Neural cell (in vitro differentiated cells): Measurements from ENCODE around the gene AADAT. TPM values are rescaled to one million over a fixed set of nuclear protein-coding genes. Genes with fewer than 3 reads are reported as not detected.
A peak's percentile ranks its signal among the peaks of the same experiment; 100 is the strongest.

ENCODE experiments used
- H2AFZ ChIP-seq: fragments of 200-600, 300-800 bp; sonication (generic), shearing (Covaris generic); 2 replicates; pipeline ENCODE4 v1.6.0; 2014; ENCODE audit warnings: low read depth, mild to moderate bottlenecking, antibody characterized with exemption, low read length, moderate library complexity
- H3F3A ChIP-seq: fragments of 200-600 bp; shearing (Covaris generic); 2 replicates; pipeline ENCODE4 v1.6.1; 2016; ENCODE audit warnings: mild to moderate bottlenecking, moderate library complexity, mixed read lengths, antibody characterized with exemption, low read length; ENCODE audit not compliant: insufficient read depth, poor library complexity, severe bottlenecking
- H3K27ac ChIP-seq: fragments of 200-600, 300-800 bp; sonication (generic), shearing (Covaris generic); 2 replicates; pipeline ENCODE4 v1.5.1; 2014; ENCODE audit warnings: mild to moderate bottlenecking, low read length, moderate library complexity
- H3K27me3 ChIP-seq: fragments of 300-800, 200-600 bp; sonication (generic), shearing (Covaris generic); 2 replicates; pipeline ENCODE4 v1.6.0; 2014; ENCODE audit warnings: mild to moderate bottlenecking, low read depth, low read length, moderate library complexity; ENCODE audit not compliant: insufficient read depth
- H3K36me3 ChIP-seq: fragments of 300-800, 200-600 bp; sonication (generic), shearing (Covaris generic); 2 replicates; pipeline ENCODE4 v1.5.1; 2014; ENCODE audit warnings: mild to moderate bottlenecking, antibody characterized with exemption, low read length, moderate library complexity; ENCODE audit not compliant: insufficient read depth
- H3K4me2 ChIP-seq: fragments of 300-800, 200-600 bp; sonication (generic), shearing (Covaris generic); 2 replicates; pipeline ENCODE4 v1.6.0; 2014; ENCODE audit warnings: mild to moderate bottlenecking, low read length
- H3K4me3 ChIP-seq: fragments of 300-800, 200-600 bp; sonication (generic), shearing (Covaris generic); 2 replicates; pipeline ENCODE4 v1.5.1; 2014; ENCODE audit warnings: mild to moderate bottlenecking, low read length, moderate library complexity
- H3K79me2 ChIP-seq: fragments of 200-600 bp; shearing (Covaris generic); replicated peaks from 2 replicates; pipeline ENCODE4 v1.6.0; 2014; ENCODE audit warnings: mild to moderate bottlenecking, low read length, moderate library complexity; ENCODE audit not compliant: insufficient read depth
- H3K9ac ChIP-seq: fragments of 300-800, 200-600 bp; sonication (generic), shearing (Covaris generic); 2 replicates; pipeline ENCODE4 v1.6.1; 2016; ENCODE audit warnings: mild to moderate bottlenecking, low read length, mixed read lengths
- H3K9me2 ChIP-seq: fragments of 200-600 bp; shearing (Covaris generic); 2 replicates; pipeline ENCODE4 v1.6.1; 2016; ENCODE audit warnings: mild to moderate bottlenecking, low read length, mixed read lengths; ENCODE audit not compliant: insufficient read depth
- H3K9me3 ChIP-seq: fragments of 200-600, 300-800 bp; sonication (generic), shearing (Covaris generic); 2 replicates; pipeline ENCODE4 v1.6.1; 2016; ENCODE audit warnings: mild to moderate bottlenecking, mixed run types, low read length, moderate library complexity, mixed read lengths
- H4K20me1 ChIP-seq: fragments of 200-600 bp; shearing (Covaris generic); 2 replicates; pipeline ENCODE4 v1.6.1; 2016; ENCODE audit warnings: mild to moderate bottlenecking, mixed run types; ENCODE audit not compliant: insufficient read depth
- CTCF ChIP-seq: fragments of 450-650 bp; IDR thresholded peaks from 2 replicates; pipeline ENCODE4 v1.5.1; 2014; ENCODE audit warnings: antibody characterized with exemption, mild to moderate bottlenecking, moderate library complexity; ENCODE audit not compliant: poor library complexity, severe bottlenecking
- EP300 ChIP-seq: fragments of 450-650 bp; conservative IDR thresholded peaks from 2 replicates; pipeline ENCODE4 v1.6.1; 2014; ENCODE audit warnings: antibody characterized with exemption, mild to moderate bottlenecking, moderate library complexity; ENCODE audit not compliant: poor library complexity, severe bottlenecking
- EZH2 ChIP-seq: fragments of 200-600, 300-800 bp; shearing (Covaris generic), sonication (generic); IDR thresholded peaks from 2 replicates; pipeline ENCODE4 v1.6.1; 2014; ENCODE audit warnings: antibody characterized with exemption, low read length, borderline replicate concordance, mild to moderate bottlenecking; ENCODE audit not compliant: insufficient read depth, poor library complexity, severe bottlenecking
- MXI1 ChIP-seq: fragments of 450-650 bp; conservative IDR thresholded peaks from 2 replicates; pipeline ENCODE4 v1.6.1; 2014; ENCODE audit warnings: antibody characterized with exemption, mild to moderate bottlenecking; ENCODE audit not compliant: poor library complexity, severe bottlenecking
- POLR2AphosphoS5 ChIP-seq: IDR thresholded peaks from 2 replicates; pipeline ENCODE4 v1.6.1; 2012
- RAD21 ChIP-seq: fragments of 450-650 bp; conservative IDR thresholded peaks from 2 replicates; pipeline ENCODE4 v1.6.1; 2014; ENCODE audit warnings: antibody characterized with exemption, mild to moderate bottlenecking, moderate library complexity
- REST ChIP-seq: IDR thresholded peaks from 2 replicates; pipeline ENCODE4 v1.6.1; 2012; ENCODE audit warnings: borderline replicate concordance
- SMC3 ChIP-seq: fragments of 450-650 bp; conservative IDR thresholded peaks from 2 replicates; pipeline ENCODE4 v1.6.1; 2014; ENCODE audit warnings: antibody characterized with exemption, mild to moderate bottlenecking, moderate library complexity; ENCODE audit not compliant: poor library complexity
- TAF1 ChIP-seq: IDR thresholded peaks from 2 replicates; pipeline ENCODE4 v1.6.1; 2012; ENCODE audit warnings: low read depth
- polyA plus RNA-seq: library from polyadenylated mRNA; depleted of rRNA; stranded (reverse); fragments of >200 nt; gene quantifications from 2 replicates; pipeline ENCODE4 v1.2.3, GENCODE V29; 2014

Gene AADAT
- polyA plus RNA-seq, 1 donor from 2014 or later, result 79.3 TPM

- Histone ChIP-seq H3F3A (no peaks in the 10 kb centered on the region), H3K9ac (no peak overlapping the region), H3K4me2 (no peak overlapping the region), H3K36me3 (no peaks in the 10 kb centered on the region), H3K4me3 (no peak overlapping the region), H3K9me2 (no peaks in the 10 kb centered on the region), H3K27me3 (no peaks in the 10 kb centered on the region), H2AFZ (no peak overlapping the region), H3K79me2 (no peaks in the 10 kb centered on the region), H3K9me3 (no peaks in the 10 kb centered on the region), H4K20me1 (no peaks in the 10 kb centered on the region), H3K27ac (no peak overlapping the region)
- TF ChIP-seq EZH2 (no peak), TAF1 (no peak), EP300 (no peak), CTCF (no peak), MXI1 (no peak), RAD21 (no peak)
Measured at GRCh38 chr4:170040031-170040680, 49.6 kb downstream of the AADAT start.

GRCh38 chr4:170038769-170039168 is 51.0 kb downstream of the AADAT start:
- Histone ChIP-seq H3K79me2 (no peaks in the 10 kb centered on the region), H3K27me3 (no peaks in the 10 kb centered on the region), H3K9me3 (no peaks in the 10 kb centered on the region), H3K4me3 (peak overlapping the region; percentile 3), H4K20me1 (no peaks in the 10 kb centered on the region), H3K9ac (no peak overlapping the region), H3K27ac (no peak overlapping the region), H3K4me2 (no peak overlapping the region), H3F3A (no peaks in the 10 kb centered on the region), H2AFZ (no peak overlapping the region), H3K9me2 (no peaks in the 10 kb centered on the region), H3K36me3 (no peaks in the 10 kb centered on the region)
- no peak for TF ChIP-seq TAF1
- TF ChIP-seq REST, result no peak

- no peak for TF ChIP-seq POLR2AphosphoS5
- no peak for TF ChIP-seq CTCF
- no peak for TF ChIP-seq REST
- no peak for TF ChIP-seq SMC3
- TF ChIP-seq RAD21, result no peak
- TF ChIP-seq TAF1, result no peak
- TF ChIP-seq EZH2, result no peak
- TF ChIP-seq EP300, result no peak
- no peak for TF ChIP-seq MXI1
- H3K9me2 ChIP-seq, result no peaks in the 10 kb centered on the region
- no peak overlapping the region for H3K4me3 ChIP-seq
- H2AFZ ChIP-seq, result no peak overlapping the region
- no peak overlapping the region for H3K9ac ChIP-seq
- H3K9me3 ChIP-seq, result no peaks in the 10 kb centered on the region
- no peaks in the 10 kb centered on the region for H3F3A ChIP-seq
- H3K27me3 ChIP-seq, result no peaks in the 10 kb centered on the region
- H3K27ac ChIP-seq, result no peak overlapping the region
- H3K4me2 ChIP-seq, result no peak overlapping the region
- H3K79me2 ChIP-seq, result no peaks in the 10 kb centered on the region
- H3K36me3 ChIP-seq, result no peaks in the 10 kb centered on the region
- no peaks in the 10 kb centered on the region for H4K20me1 ChIP-seq
Measured at GRCh38 chr4:170038232-170038631, 51.5 kb downstream of the AADAT start.
